Umbilical cord (tissue), 2 donors: ENCODE data around the gene SIPA1. TPM values are rescaled to one million over a fixed set of nuclear protein-coding genes. Genes with fewer than 3 reads are reported as not detected.

Source experiments
- DNase-seq: peaks from one replicate; pipeline ENCODE4 v3.0.0-alpha.2; 2015; ENCODE audit warnings: low spot score
- total RNA-seq: library from RNA; depleted of rRNA; stranded (reverse); fragments of >200 nt; gene quantifications from one replicate; pipeline ENCODE4 v1.2.3, GENCODE V29; 2014; ENCODE audit warnings: low replicate concordance; ENCODE audit not compliant: insufficient read depth

The SIPA1 gene
- total RNA-seq, 1 donor from 2014 or later: 23.8 TPM

GRCh38 chr11:65642014-65642671, 4.2 kb downstream of the SIPA1 start:
- no peak for DNase-seq

- DNase-seq: no peak
Measured at GRCh38 chr11:65643971-65644370, 6.1 kb downstream of the SIPA1 start.

- no peak for DNase-seq
Measured at GRCh38 chr11:65644837-65645236, 6.9 kb downstream of the SIPA1 start.

- no peak for DNase-seq
Measured at GRCh38 chr11:65645710-65646109, 7.8 kb downstream of the SIPA1 start.

- DNase-seq: no peak
Measured at GRCh38 chr11:65646288-65646957, 8.5 kb downstream of the SIPA1 start.

GRCh38 chr11:65646958-65647701, 9.2 kb downstream of the SIPA1 start:
- peak; percentile 26 for DNase-seq

GRCh38 chr11:65648997-65649493, 11.1 kb downstream of the SIPA1 start:
- DNase-seq: no peak

GRCh38 chr11:65649656-65650546, 12.0 kb downstream of the SIPA1 start:
- DNase-seq: no peak

- DNase-seq: no peak
Measured at GRCh38 chr11:65650547-65651338, 12.8 kb downstream of the SIPA1 start.

- no peak for DNase-seq
Measured at GRCh38 chr11:65651339-65651588, 13.4 kb downstream of the SIPA1 start.

- peak; percentile 58 for DNase-seq
Measured at GRCh38 chr11:65651589-65652510, 13.9 kb downstream of the SIPA1 start.

GRCh38 chr11:65652511-65653228, 14.8 kb downstream of the SIPA1 start:
- peak; percentile 98 for DNase-seq

GRCh38 chr11:65653229-65654225, 15.6 kb downstream of the SIPA1 start:
- DNase-seq: no peak

- DNase-seq: no peak
Measured at GRCh38 chr11:65654375-65655349, 16.8 kb downstream of the SIPA1 start.

GRCh38 chr11:65655570-65656332, 17.9 kb downstream of the SIPA1 start:
- DNase-seq: no peak

GRCh38 chr11:65657426-65657825, 19.5 kb downstream of the SIPA1 start:
- no peak for DNase-seq
